Osteocyte (in vitro differentiated cells): ENCODE data around the gene TP53. TPM values are rescaled to one million over a fixed set of nuclear protein-coding genes. Genes with fewer than 3 reads are reported as not detected.
A peak's percentile ranks its signal among the peaks of the same experiment; 100 is the strongest.

Source experiments
- DNase-seq: peaks from one replicate; pipeline ENCODE4 v3.0.0; 2021; ENCODE audit warnings: mixed read lengths; ENCODE audit not compliant: unreplicated experiment; ENCODE audit errors: extremely low spot score
- H3K27ac Mint-ChIP-seq: one replicate; pipeline ENCODE4 v1.8.0; 2021; ENCODE audit warnings: mild to moderate bottlenecking, mixed read lengths; ENCODE audit not compliant: unreplicated experiment
- H3K27me3 Mint-ChIP-seq: one replicate; pipeline ENCODE4 v1.8.0; 2021; ENCODE audit warnings: mixed read lengths; ENCODE audit not compliant: unreplicated experiment
- H3K36me3 Mint-ChIP-seq: one replicate; pipeline ENCODE4 v1.8.0; 2021; ENCODE audit warnings: mixed read lengths; ENCODE audit not compliant: unreplicated experiment
- H3K4me1 Mint-ChIP-seq: one replicate; pipeline ENCODE4 v1.8.0; 2021; ENCODE audit warnings: mixed read lengths; ENCODE audit not compliant: unreplicated experiment
- H3K4me3 Mint-ChIP-seq: one replicate; pipeline ENCODE4 v1.8.0; 2021; ENCODE audit warnings: mild to moderate bottlenecking, moderate library complexity, mixed read lengths; ENCODE audit not compliant: unreplicated experiment
- H3K9me3 Mint-ChIP-seq: one replicate; pipeline ENCODE4 v1.8.0; 2021; ENCODE audit warnings: mixed read lengths; ENCODE audit not compliant: unreplicated experiment
- total RNA-seq: library from RNA; stranded (reverse); gene quantifications from 2 replicates; pipeline ENCODE4 v1.2.1, GENCODE V29; 2021
- TF ChIP-seq, protein P1 (sequence below): fragments of 200-600 bp; sonication (generic); IDR thresholded peaks from 2 replicates; pipeline ENCODE4 v1.5.0; 2021; ENCODE audit warnings: antibody characterized with exemption, mild to moderate bottlenecking, moderate library complexity

TP53 gene
- total RNA-seq, 1 donor from 2014 or later: 99.5 TPM

DNA sequence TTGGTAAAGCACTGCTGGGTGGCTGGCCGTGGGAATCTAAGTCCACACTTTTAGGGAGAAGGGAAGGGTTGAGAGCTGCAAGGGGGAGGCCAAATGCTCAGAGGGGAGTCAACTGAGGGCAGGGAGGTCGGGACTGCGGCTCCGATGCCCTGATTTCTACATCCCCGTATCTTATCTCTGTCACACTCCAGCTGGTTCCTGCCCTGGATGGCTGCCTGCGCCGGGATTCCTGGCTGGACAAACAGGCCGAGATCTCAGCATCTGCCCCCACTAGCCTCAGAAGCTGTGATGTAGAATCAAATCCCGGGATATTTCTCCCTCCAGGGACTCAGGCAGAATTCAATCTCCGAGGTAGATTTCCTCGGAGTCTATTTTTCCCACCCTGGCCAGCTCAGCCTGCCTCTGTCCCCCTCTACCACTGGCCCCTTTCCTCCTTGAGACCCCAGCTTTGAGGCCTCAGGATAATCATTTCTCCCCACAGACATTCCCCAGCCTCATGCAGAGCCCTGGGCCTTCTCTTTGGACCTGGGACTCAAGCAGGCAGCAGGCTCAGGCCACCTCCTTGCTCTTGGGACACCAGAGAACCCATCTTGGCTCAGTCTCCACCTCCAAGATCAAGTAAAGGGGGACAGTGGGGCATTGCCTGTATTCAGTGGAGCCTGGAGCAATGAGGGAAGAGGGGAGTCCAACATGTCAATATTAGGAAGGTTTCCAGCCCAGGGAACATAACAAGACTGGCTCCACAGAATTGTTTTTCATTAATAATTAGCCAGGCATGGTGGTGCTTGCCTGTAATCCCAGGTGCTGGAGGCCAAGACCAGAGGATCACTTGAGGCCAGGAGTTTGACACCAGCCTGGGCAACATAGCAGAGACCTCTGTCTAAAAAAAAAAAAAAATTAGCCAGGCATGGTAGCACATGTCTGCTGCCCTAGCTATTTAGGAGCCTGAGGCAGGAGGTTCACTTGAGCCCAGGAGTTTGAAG lies 55.6 kb downstream of the TP53 start:
- DNase-seq: no peak
- no peak overlapping the region for H3K4me3 Mint-ChIP-seq
- H3K4me1 Mint-ChIP-seq: peaks cover 6% of the 10 kb centered on the region
- TF ChIP-seq, protein P1, sequence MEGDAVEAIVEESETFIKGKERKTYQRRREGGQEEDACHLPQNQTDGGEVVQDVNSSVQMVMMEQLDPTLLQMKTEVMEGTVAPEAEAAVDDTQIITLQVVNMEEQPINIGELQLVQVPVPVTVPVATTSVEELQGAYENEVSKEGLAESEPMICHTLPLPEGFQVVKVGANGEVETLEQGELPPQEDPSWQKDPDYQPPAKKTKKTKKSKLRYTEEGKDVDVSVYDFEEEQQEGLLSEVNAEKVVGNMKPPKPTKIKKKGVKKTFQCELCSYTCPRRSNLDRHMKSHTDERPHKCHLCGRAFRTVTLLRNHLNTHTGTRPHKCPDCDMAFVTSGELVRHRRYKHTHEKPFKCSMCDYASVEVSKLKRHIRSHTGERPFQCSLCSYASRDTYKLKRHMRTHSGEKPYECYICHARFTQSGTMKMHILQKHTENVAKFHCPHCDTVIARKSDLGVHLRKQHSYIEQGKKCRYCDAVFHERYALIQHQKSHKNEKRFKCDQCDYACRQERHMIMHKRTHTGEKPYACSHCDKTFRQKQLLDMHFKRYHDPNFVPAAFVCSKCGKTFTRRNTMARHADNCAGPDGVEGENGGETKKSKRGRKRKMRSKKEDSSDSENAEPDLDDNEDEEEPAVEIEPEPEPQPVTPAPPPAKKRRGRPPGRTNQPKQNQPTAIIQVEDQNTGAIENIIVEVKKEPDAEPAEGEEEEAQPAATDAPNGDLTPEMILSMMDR: no peak
- H3K27ac Mint-ChIP-seq: no peak overlapping the region
- no peaks in the 10 kb centered on the region for H3K9me3 Mint-ChIP-seq
- no peaks in the 10 kb centered on the region for H3K27me3 Mint-ChIP-seq
- peaks cover 3% of the 10 kb centered on the region for H3K36me3 Mint-ChIP-seq

DNA sequence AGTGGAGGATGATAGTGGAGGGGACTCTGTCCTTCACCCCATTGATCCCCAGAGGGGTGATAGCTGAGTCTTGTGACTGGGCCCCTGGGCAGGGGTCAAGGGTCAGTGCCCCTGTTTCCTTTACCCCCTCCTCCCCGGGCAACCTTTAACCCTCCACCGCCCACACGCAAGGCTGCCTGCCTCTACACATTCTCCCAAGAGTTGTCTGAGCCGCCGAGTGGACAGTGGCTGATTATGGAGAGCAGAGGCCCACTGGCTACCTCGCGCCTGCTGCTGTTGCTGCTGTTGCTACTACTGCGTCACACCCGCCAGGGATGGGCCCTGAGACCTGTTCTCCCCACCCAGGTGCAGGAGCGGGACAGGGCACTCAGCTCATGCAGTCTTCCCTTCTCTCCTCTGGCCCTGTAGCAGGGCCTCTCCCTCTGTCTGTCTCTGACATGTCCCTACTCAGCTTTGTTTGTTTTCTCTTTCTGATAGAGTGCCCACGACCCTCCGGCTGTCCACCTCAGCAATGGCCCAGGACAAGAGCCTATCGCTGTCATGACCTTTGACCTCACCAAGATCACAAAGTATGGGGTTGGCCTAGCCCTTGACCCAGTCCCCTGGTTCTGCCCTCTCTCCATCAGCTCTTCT lies 57.2 kb downstream of the TP53 start, which contains the start of gene SHBG:
TSS of gene SHBG (plus strand) at position 197 of the 633 bp plus-strand sequence. CDS start at position 235, 38 bp downstream.
- TF ChIP-seq, protein P1: no peak
- DNase-seq: no peak
- H3K4me3 Mint-ChIP-seq: no peak within 1 kb of the TSS
- H3K27me3 Mint-ChIP-seq: no peaks in the 10 kb centered on the region
- no peak within 1 kb of the TSS for H3K27ac Mint-ChIP-seq
- H3K4me1 Mint-ChIP-seq: peaks cover 13% of the 10 kb centered on the region
- peaks cover 8% of the 10 kb centered on the region for H3K36me3 Mint-ChIP-seq
- H3K9me3 Mint-ChIP-seq: no peaks in the 10 kb centered on the region

DNA sequence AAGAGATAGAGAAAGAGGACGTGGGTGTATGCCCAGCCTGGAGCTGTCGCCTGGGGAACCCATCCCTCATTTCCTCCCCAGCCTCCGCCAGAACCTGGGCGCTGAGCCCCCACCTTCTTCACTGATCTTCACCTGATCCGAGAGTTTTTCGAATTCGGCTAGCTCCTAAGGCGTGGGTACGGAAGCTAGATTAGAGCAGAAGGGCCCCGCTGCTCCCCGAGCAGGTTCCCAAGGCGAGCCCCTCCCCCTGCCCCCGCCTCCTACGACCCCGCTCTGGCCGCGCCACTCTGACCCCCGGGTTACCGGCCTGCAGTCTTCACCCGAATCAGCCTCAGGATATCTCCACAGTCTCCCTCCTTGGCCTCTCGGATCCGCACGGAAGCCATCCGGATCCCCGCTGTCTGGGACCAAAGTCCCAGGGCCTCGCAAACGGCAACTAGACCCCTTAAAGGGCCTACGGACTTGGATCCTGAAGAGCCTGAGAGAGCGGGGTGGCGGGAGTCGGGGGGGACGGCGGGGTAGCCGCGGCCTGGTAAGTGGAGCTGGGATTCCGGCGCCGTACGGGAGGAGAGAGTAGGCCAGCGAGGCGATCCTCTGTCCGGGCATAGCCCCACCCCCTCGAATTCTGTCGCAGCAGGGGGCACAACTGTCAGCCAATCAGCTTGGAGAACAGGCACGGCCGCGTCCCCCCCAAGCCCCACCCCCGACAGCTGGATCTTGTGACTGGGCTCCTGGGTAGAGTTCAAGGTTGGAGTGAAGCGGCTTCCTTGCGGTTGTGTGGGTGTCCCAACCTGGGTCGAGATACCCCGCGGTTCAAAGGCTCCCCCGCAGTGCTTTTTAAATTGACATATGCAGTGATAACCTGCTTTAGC lies 59.8 kb downstream of the TP53 start, which contains the start of gene SAT2:
TSS of gene SAT2 (minus strand) at position 572 of the 872 bp plus-strand sequence. CDS start at position 386, 186 bp downstream.
- DNase-seq: peak; percentile 99
- H3K27me3 Mint-ChIP-seq: no peaks in the 10 kb centered on the region
- H3K36me3 Mint-ChIP-seq: peaks cover 10% of the 10 kb centered on the region
- peaks cover 13% of the 10 kb centered on the region for H3K4me1 Mint-ChIP-seq
- H3K9me3 Mint-ChIP-seq: no peaks in the 10 kb centered on the region
- TF ChIP-seq, protein P1: no peak
- H3K4me3 Mint-ChIP-seq: peak within 1 kb of the TSS; percentile 87
- peak within 1 kb of the TSS; percentile 92 for H3K27ac Mint-ChIP-seq

DNA sequence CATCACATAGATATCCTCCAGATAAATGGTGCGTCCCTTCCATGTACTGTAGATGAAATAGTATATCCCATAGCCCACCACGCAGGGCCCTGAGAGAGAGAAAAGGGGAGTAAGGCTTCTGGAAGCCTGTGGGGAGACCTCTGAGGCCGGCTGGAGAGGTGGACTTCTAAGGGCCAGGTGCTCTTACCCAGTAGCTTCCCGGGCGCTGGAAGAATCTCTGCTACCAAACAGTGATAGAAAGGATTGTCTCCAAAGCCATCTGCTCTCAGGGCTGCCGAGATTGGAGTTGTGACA lies 60.4 kb downstream of the TP53 start:
- TF ChIP-seq, protein P1: no peak
- DNase-seq: no peak
- Mint-ChIP-seq H3K27me3 (no peaks in the 10 kb centered on the region), H3K27ac (peak overlapping the region; percentile 92), H3K36me3 (peaks cover 10% of the 10 kb centered on the region), H3K4me1 (peaks cover 13% of the 10 kb centered on the region), H3K9me3 (no peaks in the 10 kb centered on the region), H3K4me3 (peak overlapping the region; percentile 87)
